ENCODE measurements around the gene CCDC85A.

- TF ChIP-seq CTCF (IDR thresholded peaks at IDR 0.05) (peak in 1 of 5 experiments; percentile 6), POLR2A (IDR thresholded peaks at IDR 0.05) (no peak)
These were observed 7.8 kb downstream of the CCDC85A start for GRCh38 chr2:56191617-56192016.

All from tibial nerve (tissue), 3 donors.